Activated CD4-positive, alpha-beta T cell treated with anti-CD3 and anti-CD28 coated beads for 36 hours (primary cell): ENCODE results near the gene MAGI1. TPM values are rescaled to one million over a fixed set of nuclear protein-coding genes. Genes with fewer than 3 reads are reported as not detected.

Source experiments
- ATAC-seq: fragments of 200-7000 bp; cut with Tn5 transposase; one replicate; pipeline ENCODE4 v1.10.0; 2021; ENCODE audit warnings: mild to moderate bottlenecking, moderate library complexity
- CTCF ChIA-PET: fragments of 350-600 bp; sonication (Branson Sonifier 250); formaldehyde crosslinking; loops from one replicate; lab custom pipeline; 2021; ENCODE audit warnings: antibody characterized with exemption; lab: Charles Lee
- POLR2A ChIA-PET: fragments of 350-600 bp; sonication (Branson Sonifier 250); formaldehyde crosslinking; loops from one replicate; lab custom pipeline; 2021; ENCODE audit warnings: antibody characterized with exemption, inconsistent platforms; lab: Charles Lee
- DNase-seq: peaks from one replicate; pipeline ENCODE4 v3.0.0-alpha.2; 2020
- H3K27ac Mint-ChIP-seq: one replicate; pipeline ENCODE4 v1.8.0; 2021; ENCODE audit warnings: mixed read lengths
- H3K27me3 Mint-ChIP-seq: one replicate; pipeline ENCODE4 v1.8.0; 2021; ENCODE audit warnings: mixed read lengths
- H3K36me3 Mint-ChIP-seq: one replicate; pipeline ENCODE4 v1.8.0; 2021; ENCODE audit warnings: low read depth, mixed read lengths
- H3K4me1 Mint-ChIP-seq: one replicate; pipeline ENCODE4 v1.8.0; 2021; ENCODE audit warnings: mixed read lengths
- H3K4me3 Mint-ChIP-seq: one replicate; pipeline ENCODE4 v1.8.0; 2021; ENCODE audit warnings: mild to moderate bottlenecking, moderate library complexity, mixed read lengths
- H3K9me3 Mint-ChIP-seq: one replicate; pipeline ENCODE4 v1.8.0; 2021; ENCODE audit warnings: low read depth, mixed read lengths
- intact Hi-C, 2 experiments: fragments of 100-400 bp; cut with DNase I in 1 of 2; cut with micrococcal nuclease in 1 of 2; formaldehyde crosslinking; loops; one replicate each; pipeline versions ENCODE4 v1.14.2 to v1.15.1; 2022 to 2024; cut with DNase I, micrococcal nuclease
- total RNA-seq, 2 experiments: library from RNA; stranded (reverse); gene quantifications; one replicate each; pipeline ENCODE4 v1.2.3, GENCODE V29; 2021

MAGI1 gene
- total RNA-seq, 2 experiments from 2014 or later, result 0.09 to 0.18 TPM

GRCh38 chr3:65706776-65707568 lies 331.7 kb downstream of the MAGI1 start:
- Mint-ChIP-seq H3K9me3 (peaks cover 5% of the 10 kb centered on the region), H3K4me1 (no peaks in the 10 kb centered on the region)
- no peak for ATAC-seq

GRCh38 chr3:65706301-65706700 lies 332.4 kb downstream of the MAGI1 start:
- no peak for ATAC-seq
- POLR2A ChIA-PET, result no interaction called here
- CTCF ChIA-PET, result no interaction called here
- DNase-seq, result no peak
- no peak overlapping the region for H3K4me3 Mint-ChIP-seq
- H3K36me3 Mint-ChIP-seq, result no peaks in the 10 kb centered on the region
- H3K9me3 Mint-ChIP-seq, result peaks cover 5% of the 10 kb centered on the region
- H3K27ac Mint-ChIP-seq, result no peak overlapping the region
- no peaks in the 10 kb centered on the region for H3K27me3 Mint-ChIP-seq
- H3K4me1 Mint-ChIP-seq, result no peaks in the 10 kb centered on the region
- intact Hi-C loops, result no loop called here

More at GRCh38 chr3:65706776-65707568, 331.7 kb downstream of the MAGI1 start:
- no peaks in the 10 kb centered on the region for H3K27me3 Mint-ChIP-seq
- intact Hi-C loops, result no loop called here
- no peak for DNase-seq
- no peak overlapping the region for H3K27ac Mint-ChIP-seq
- H3K36me3 Mint-ChIP-seq, result no peaks in the 10 kb centered on the region
- H3K4me3 Mint-ChIP-seq, result no peak overlapping the region
- POLR2A ChIA-PET, result no interaction called here
- CTCF ChIA-PET, result no interaction called here

GRCh38 chr3:65703820-65704219 lies 334.9 kb downstream of the MAGI1 start:
- POLR2A ChIA-PET, result no interaction called here
- no peaks in the 10 kb centered on the region for H3K4me1 Mint-ChIP-seq
- CTCF ChIA-PET, result no interaction called here
- intact Hi-C loops, result no loop called here
- no peak for DNase-seq
- no peaks in the 10 kb centered on the region for H3K36me3 Mint-ChIP-seq
- H3K9me3 Mint-ChIP-seq, result no peaks in the 10 kb centered on the region
- no peak overlapping the region for H3K27ac Mint-ChIP-seq
- no peak for ATAC-seq
- H3K4me3 Mint-ChIP-seq, result no peak overlapping the region
- no peaks in the 10 kb centered on the region for H3K27me3 Mint-ChIP-seq

- intact Hi-C loops, result no loop called here
- Mint-ChIP-seq H3K4me1 (no peaks in the 10 kb centered on the region), H3K4me3 (no peak overlapping the region), H3K27ac (no peak overlapping the region), H3K36me3 (no peaks in the 10 kb centered on the region), H3K9me3 (no peaks in the 10 kb centered on the region), H3K27me3 (no peaks in the 10 kb centered on the region)
- ChIA-PET CTCF (no interaction called here), POLR2A (no interaction called here)
- no peak for ATAC-seq
- no peak for DNase-seq
Observed at GRCh38 chr3:65703026-65703425, 335.7 kb downstream of the MAGI1 start.

GRCh38 chr3:65702202-65702601 lies 336.5 kb downstream of the MAGI1 start:
- H3K27me3 Mint-ChIP-seq, result no peaks in the 10 kb centered on the region

GRCh38 chr3:65701516-65701915 lies 337.2 kb downstream of the MAGI1 start:
- intact Hi-C loops, result no loop called here
- Mint-ChIP-seq H3K9me3 (no peaks in the 10 kb centered on the region), H3K27ac (no peak overlapping the region), H3K4me1 (no peaks in the 10 kb centered on the region), H3K4me3 (no peak overlapping the region), H3K36me3 (no peaks in the 10 kb centered on the region), H3K27me3 (no peaks in the 10 kb centered on the region)
- no peak for DNase-seq
- ATAC-seq, result no peak
- ChIA-PET POLR2A (no interaction called here), CTCF (no interaction called here)

More at GRCh38 chr3:65702202-65702601, 336.5 kb downstream of the MAGI1 start:
- Mint-ChIP-seq H3K27ac (no peak overlapping the region), H3K4me3 (no peak overlapping the region), H3K4me1 (no peaks in the 10 kb centered on the region), H3K36me3 (no peaks in the 10 kb centered on the region), H3K9me3 (no peaks in the 10 kb centered on the region)
- ChIA-PET POLR2A (no interaction called here), CTCF (no interaction called here)
- ATAC-seq (no peak), DNase-seq (no peak)
- intact Hi-C loops, result no loop called here

GRCh38 chr3:65689436-65689835 lies 349.3 kb downstream of the MAGI1 start:
- DNase-seq, result no peak
- peaks cover 1% of the 10 kb centered on the region for H3K27me3 Mint-ChIP-seq
- CTCF ChIA-PET, result interaction anchor here (0.5 kb wide), 1 partner anchor 796 kb away, joined by 3 read pairs; no protein-coding TSS in a partner anchor
- no peak for ATAC-seq
- H3K36me3 Mint-ChIP-seq, result no peaks in the 10 kb centered on the region
- POLR2A ChIA-PET, result no interaction called here
- H3K4me3 Mint-ChIP-seq, result no peak overlapping the region
- no peaks in the 10 kb centered on the region for H3K4me1 Mint-ChIP-seq
- no peak overlapping the region for H3K27ac Mint-ChIP-seq
- intact Hi-C loops, result no loop called here
- no peaks in the 10 kb centered on the region for H3K9me3 Mint-ChIP-seq

- POLR2A ChIA-PET, result no interaction called here
- Mint-ChIP-seq H3K27me3 (peaks cover 1% of the 10 kb centered on the region), H3K27ac (no peak overlapping the region), H3K4me1 (no peaks in the 10 kb centered on the region), H3K4me3 (no peak overlapping the region), H3K36me3 (no peaks in the 10 kb centered on the region), H3K9me3 (no peaks in the 10 kb centered on the region)
- DNase-seq (no peak), ATAC-seq (no peak)
- CTCF ChIA-PET, result interaction anchor here (1.1 kb wide), 1 partner anchor 22 kb away, joined by 3 read pairs; no protein-coding TSS in a partner anchor
- intact Hi-C loops, result no loop called here
Observed at GRCh38 chr3:65687741-65688140, 351.0 kb downstream of the MAGI1 start.

GRCh38 chr3:65685621-65686235 lies 353.0 kb downstream of the MAGI1 start:
- Mint-ChIP-seq H3K4me1 (no peaks in the 10 kb centered on the region), H3K27ac (no peak overlapping the region), H3K9me3 (no peaks in the 10 kb centered on the region), H3K27me3 (peaks cover 1% of the 10 kb centered on the region), H3K4me3 (no peak overlapping the region), H3K36me3 (no peaks in the 10 kb centered on the region)
- intact Hi-C loops, result no loop called here
- CTCF ChIA-PET, result no interaction called here
- no peak for DNase-seq
- POLR2A ChIA-PET, result no interaction called here
- ATAC-seq, result no peak

- CTCF ChIA-PET, result interaction anchor here (0.6 kb wide), 1 partner anchor 537 kb away, joined by 3 read pairs; no protein-coding TSS in a partner anchor
Observed at GRCh38 chr3:65678516-65678915, 360.2 kb downstream of the MAGI1 start.

GRCh38 chr3:65677486-65678010 lies 361.2 kb downstream of the MAGI1 start:
- H3K27ac Mint-ChIP-seq, result no peak overlapping the region
- no peaks in the 10 kb centered on the region for H3K4me1 Mint-ChIP-seq
- CTCF ChIA-PET, result no interaction called here
- no peak for ATAC-seq
- H3K27me3 Mint-ChIP-seq, result no peaks in the 10 kb centered on the region
- DNase-seq, result no peak
- intact Hi-C loops, result loop anchor here in 1 of 2 experiments (10.0 kb wide), 1 partner anchor 333 kb away; no protein-coding TSS in a partner anchor
- H3K36me3 Mint-ChIP-seq, result no peaks in the 10 kb centered on the region
- no peaks in the 10 kb centered on the region for H3K9me3 Mint-ChIP-seq
- POLR2A ChIA-PET, result no interaction called here
- H3K4me3 Mint-ChIP-seq, result no peak overlapping the region

More at GRCh38 chr3:65678516-65678915, 360.2 kb downstream of the MAGI1 start:
- POLR2A ChIA-PET, result no interaction called here
- intact Hi-C loops, result loop anchor here in 1 of 2 experiments (10.0 kb wide), 1 partner anchor 334 kb away; no protein-coding TSS in a partner anchor
- ATAC-seq (no peak), DNase-seq (no peak)
- Mint-ChIP-seq H3K4me3 (no peak overlapping the region), H3K36me3 (no peaks in the 10 kb centered on the region), H3K27me3 (no peaks in the 10 kb centered on the region), H3K9me3 (no peaks in the 10 kb centered on the region), H3K4me1 (no peaks in the 10 kb centered on the region), H3K27ac (no peak overlapping the region)
